GM18511 (cell line): ENCODE measurements around the gene ZNF609.

Experiments used
- ATAC-seq: cut with Tn5 transposase; IDR thresholded peaks from one replicate; pipeline ENCODE4 v1.9.1; 2021; ENCODE audit warnings: mild to moderate bottlenecking, moderate library complexity; ENCODE audit not compliant: unreplicated experiment

Gene ZNF609

DNA sequence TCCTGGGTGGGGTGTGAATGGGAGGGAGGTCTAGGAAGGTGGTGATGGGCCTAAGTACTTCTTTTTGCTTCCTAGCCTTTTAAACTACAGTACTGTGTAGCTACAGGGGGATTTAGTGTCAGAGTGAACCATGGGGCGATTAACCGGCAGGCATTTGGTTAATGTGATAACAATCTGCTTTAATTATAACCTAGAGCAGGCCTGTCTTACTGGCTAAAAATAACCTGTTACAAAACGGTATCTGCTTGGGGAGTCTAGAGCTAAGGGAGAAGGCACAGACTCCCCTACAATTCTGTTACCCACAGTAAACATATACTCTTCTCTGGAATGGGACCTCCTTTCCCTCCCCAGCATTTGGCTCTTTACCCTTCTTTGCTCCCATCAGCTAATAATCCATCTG, 229.6 kb downstream of the ZNF609 start:
- no peak for ATAC-seq

DNA sequence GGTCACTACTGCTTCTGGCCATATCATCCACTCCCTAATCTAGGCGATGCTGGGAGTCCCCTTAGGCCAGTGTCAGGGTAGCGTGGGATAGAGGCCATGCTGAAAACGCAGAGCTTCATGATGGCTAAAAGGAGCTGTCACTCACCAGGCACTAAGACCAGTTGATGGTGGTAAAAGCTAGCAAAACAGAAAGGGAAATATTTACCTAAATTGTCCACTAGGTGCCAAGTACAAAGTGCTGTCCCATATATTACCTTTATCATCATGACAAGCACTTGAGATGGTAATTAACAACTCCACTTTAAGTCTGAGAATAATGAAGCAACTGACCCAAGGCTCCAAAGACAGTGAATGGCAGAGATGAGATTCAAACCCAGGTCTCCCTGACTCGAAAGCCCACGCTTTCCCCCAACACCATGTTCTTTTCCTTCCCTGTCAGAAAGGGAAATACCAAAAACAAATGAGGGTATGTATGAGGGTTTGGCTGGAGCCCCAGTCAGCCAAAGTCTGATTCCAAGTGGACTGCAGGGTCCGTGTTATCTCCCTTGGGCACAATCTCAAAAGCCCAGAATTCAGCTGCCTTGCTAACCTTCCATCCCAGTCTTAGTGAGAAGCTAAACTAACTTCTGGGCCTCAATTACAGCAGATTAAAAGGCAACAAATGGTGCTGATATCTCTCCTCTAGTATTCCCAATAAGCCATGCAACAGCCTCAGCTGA, 230.4 kb downstream of the ZNF609 start:
- ATAC-seq: no peak

DNA sequence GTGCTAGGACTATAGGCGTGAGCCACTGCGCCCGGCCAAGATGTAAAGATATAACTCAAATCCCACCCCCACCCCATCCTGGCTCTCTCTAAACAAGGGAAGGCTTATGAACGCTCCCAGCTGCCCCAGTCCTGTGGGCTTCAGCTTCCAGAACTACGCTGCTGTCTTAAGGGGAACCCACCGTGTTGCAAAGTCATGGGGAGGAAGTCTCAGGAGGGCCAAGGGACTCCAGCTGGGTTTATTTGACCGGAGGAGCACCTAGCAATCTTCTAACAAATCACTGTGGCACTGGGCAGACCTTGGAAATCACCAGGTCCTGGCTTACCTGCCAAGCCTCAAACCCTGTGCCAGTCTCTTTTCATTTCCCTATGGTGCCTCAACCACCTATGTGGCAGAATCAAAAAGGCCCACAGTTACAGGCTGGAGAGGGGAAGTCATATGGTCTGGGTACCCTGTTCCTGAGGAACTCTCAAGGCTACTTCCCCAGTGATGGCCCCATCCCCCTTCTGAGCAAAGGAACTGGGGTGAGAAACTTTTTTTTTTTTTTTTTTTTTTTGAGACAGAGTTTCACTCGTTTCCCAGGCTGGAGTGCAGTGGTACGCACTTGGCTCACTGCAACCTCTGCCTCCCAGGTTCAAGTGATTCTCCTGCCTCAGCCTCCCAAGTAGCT, 231.7 kb downstream of the ZNF609 start:
- ATAC-seq: no peak

DNA sequence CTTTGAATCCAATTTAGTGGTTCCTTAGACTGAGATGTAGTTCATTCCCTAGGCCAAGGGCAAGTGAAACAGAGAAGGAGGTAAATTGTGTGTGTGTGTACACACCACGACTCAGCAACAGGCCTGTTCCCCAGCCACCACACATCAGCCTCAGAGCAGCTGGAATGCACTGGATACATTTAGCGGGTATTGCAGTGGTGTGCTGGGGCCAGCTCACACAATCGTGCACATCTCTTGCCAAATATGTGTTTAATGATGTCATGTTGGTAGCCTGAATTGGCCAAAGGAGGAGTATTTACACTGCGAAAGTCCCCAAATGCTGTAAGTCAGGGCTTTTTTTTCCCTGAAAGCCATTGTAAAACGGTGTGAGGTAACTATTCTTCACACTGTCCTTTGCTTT, 232.8 kb downstream of the ZNF609 start:
- no peak for ATAC-seq

DNA sequence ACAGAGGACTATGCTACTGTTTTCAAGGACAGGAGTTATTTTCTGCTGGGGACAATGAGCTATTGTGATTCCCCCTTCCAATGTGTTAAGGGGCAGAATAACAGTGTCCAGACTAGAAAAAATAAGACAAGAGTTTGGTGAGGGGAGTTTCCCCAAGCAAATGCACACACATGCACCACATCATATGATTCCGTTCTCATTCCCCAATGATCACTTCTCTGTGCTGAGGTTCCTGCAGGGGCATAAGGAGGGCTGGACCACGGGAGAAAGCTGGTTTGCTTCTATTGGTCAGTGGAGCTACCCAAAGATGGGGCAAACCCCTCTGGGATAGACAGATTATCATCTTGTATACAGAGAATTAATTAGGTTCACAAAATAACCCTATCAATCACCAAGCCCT, 234.4 kb downstream of the ZNF609 start:
- ATAC-seq: no peak

DNA sequence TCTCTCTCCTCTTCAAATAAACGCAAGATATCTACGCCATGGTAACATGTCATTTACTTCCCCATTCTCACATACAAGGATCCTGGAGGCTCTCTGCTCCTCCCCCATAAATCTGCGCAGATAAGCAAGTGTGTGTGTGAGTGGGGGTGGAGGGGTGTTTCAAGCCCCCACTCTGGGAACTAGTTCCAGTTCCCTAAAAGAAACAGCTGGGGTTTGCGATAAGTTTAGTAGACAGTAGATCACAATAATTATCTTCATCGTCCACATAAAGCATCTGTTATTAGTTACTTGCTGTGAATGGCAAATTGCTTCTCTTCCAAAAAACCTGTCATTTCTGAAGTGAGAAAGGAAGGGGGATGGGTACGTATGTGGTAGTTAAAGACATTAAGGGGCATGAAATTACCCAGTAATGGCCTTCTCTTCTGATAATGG, 235.2 kb downstream of the ZNF609 start:
- ATAC-seq: no peak

DNA sequence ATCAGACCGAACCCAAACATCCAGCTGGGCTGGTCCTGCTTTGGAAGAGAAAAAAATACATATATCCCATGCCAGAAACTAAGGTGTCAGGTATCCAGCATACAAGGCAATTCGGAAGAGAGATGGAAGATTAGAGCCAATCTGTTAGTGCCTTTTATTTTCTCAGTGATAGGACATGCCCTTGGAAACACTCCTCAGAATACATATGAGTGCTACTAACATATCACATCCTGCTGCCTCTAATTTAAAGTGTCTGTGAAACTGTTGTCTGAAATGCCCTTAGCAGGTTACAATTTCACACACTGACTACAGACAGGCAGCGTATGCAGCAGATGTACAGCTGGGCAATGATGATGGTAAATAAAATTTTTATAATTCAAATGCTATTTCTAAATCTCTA, 236.1 kb downstream of the ZNF609 start:
- no peak for ATAC-seq

DNA sequence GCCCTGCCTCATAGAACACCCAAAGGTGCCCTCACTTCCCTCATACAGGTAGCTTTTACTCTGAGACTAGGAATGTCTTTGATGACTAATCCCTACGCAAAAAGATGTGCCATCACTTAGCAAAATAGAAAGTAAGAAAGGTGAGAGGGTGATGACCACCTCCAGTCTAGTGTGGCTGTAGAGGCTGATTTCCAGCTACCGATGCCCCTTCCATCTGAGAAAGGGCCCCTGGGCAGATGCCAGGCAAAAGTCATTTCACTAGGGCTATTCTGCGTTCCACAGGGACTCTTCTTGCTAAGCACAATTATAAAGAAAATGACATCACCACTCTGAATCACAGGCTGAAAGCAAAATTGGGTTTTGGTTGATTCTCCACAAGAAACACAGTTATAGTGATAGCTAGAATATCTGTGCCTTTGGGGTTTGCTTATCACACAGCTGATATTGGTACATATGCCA, 237.6 kb downstream of the ZNF609 start:
- no peak for ATAC-seq

DNA sequence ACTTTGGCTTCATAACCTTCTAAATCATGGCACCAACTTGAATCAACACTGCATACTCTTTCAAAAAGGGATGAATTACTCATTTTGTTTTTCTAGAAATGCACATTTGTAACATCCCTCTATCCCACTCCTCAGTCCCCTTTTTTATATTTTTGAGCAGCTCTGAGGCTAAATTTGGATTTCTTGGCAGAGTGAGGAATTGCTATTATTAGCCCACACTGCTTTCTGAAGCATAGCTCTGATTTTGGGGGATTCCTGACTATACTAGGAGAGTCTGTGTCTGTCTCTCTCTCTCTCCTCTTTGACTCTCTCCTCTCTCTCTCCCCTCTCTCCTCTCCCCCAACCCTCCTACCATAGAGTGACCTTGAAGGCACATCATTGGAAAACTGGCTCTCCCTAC, 238.4 kb downstream of the ZNF609 start:
- no peak for ATAC-seq

DNA sequence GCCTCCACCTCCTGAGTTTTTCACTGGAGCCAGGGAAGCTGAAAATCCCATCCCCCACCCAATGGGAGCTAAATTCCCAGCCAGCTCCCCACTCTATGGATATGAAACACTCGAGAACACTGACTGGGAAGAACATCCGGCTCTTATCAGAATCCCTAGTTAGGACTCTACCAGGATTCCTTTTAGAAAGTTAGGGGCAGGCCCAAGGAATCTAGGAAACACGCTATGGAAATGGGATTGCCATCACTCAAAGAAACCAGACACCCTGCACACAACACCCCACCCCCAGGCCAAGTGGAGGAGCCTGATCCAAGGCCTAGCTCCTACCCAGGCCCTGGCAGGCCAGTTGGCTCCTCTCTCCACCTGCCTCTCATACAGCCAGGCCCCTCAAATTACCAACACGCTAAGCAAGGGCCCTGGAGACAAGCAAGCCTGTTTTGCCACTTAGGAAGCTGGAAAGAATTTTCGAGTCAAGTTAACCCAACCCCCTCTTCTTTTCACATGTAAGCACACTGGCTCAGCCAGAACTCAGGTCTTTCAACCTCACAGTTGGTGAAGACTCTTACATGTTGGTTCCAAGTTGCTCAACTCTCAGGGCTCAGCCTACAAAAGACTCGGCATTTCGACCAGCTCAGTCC, 239.5 kb downstream of the ZNF609 start:
- ATAC-seq: no peak

DNA sequence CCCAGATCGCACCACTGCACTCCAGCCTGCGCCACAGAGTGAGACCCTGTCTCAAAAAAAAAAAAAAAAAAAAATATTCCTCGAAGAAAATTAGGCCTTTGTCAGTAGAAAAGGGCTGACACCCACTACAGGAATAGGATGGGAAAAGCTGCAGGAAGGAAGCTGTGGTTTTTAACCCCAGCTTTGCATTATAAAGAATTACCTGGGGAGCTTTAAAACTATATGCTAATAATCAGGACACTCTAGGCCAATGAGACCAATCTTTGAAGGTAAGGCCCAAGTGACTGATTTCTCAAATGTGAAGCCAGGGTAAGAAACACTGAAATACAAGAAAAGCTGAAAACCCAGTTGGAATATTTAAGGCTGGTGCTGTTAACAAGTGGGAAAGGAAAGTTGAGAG, 240.7 kb downstream of the ZNF609 start:
- ATAC-seq: no peak

DNA sequence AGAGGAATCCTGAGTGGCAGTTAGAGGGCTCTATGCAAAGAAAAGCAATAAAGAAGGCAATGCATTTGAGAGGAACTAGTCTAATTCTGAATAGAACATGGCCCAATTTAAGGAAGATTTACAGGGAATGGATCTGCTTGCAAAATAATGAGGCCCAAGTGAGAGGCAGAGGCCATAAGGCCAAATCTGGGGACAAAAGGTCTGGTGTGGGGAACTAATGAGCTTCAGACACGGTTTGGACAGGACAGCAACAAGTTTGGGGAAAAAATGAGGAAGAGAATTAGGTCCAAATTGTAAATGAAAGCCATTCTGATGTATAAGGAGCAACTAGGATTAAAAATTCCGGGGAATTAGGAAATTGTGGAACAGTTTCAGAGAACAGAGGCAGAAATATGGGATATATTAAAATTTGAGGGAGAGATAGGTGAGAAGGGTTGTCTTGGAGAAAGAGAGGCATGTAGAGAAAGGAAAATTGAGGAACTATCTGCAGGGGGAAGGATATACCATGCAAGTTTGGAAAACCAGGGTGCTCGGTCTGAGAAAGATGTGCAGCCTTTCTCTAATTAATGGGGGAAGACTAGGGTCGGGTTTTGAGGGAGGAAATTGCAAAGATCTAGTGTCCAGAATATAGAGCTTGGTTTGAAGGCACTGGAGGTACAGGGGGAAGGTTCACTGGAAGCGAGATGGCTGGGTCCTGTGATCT, 241.3 kb downstream of the ZNF609 start:
- ATAC-seq: no peak

DNA sequence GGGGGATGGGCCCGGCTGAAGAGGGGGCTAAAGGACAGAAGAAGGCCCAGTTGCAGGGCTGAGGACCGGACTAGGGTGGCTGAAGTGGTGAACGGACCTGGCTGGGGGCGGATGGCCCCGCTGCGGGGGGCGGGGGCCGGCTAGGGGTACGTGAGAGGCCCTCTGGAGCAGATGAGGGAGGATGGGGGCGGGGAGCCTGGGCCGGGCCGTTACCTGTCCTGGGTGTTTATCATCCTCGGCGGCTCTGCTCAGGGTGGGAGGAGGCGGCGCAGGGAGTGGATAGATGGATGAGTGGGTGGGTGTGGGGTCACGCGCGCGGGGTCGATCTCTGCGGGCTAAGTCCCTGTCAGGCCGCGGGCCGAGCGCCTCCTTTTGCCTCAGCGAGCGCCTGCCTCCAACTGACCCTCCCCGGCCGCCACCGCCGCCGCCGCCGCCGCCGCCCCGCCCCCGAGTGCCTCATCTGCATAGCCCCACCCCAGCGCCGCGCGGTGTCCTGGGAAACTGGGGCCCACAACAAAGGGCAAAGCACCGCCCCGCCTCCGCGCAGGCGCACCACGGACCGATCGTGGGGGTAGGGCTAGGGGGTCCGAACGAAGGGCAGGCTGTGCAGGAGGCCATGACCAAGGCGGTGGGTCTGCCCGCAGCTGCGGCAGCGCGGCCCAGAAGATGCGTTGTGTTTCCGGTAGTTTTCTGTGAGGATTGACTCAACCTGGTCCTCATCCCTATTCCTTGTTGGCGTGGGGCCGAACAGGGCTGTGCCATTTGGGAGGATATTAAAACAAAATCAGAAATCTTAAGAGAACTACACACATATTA, 242.6 kb downstream of the ZNF609 start:
- ATAC-seq: peak; percentile 86

DNA sequence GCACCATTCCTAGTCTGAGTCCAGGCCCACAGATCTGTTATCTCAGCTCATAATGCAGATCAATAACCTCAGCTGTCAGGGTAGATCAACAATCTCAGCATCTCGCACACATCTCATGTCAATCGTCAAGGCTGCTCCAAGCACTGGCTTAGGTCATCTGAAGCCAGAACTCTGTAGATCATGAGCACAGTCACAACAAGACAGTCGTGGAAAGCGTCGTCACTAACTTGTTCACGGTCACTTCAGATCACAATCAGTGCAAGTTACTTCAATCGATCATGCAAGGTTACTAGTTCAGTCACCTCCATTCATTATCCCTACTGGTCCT, 243.2 kb downstream of the ZNF609 start:
- ATAC-seq: no peak

DNA sequence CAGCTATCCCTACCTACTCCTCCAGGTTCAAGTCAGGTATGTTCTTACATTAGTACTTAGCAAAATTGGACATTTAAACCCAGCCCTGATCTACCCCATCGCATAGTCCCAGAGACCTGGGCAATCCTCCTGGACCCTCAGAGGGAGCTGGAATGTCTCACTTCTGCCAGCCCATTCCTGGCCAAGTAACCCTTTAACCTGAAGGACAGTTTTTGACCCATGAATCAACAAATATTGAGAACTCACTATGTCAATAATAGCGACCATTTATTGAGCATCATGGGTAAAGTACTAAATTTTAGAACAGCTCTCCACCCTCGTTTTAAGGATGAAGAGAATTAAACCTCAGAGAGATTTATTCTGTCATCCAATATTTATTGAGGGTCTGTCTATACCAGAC, 244.6 kb downstream of the ZNF609 start:
- no peak for ATAC-seq

DNA sequence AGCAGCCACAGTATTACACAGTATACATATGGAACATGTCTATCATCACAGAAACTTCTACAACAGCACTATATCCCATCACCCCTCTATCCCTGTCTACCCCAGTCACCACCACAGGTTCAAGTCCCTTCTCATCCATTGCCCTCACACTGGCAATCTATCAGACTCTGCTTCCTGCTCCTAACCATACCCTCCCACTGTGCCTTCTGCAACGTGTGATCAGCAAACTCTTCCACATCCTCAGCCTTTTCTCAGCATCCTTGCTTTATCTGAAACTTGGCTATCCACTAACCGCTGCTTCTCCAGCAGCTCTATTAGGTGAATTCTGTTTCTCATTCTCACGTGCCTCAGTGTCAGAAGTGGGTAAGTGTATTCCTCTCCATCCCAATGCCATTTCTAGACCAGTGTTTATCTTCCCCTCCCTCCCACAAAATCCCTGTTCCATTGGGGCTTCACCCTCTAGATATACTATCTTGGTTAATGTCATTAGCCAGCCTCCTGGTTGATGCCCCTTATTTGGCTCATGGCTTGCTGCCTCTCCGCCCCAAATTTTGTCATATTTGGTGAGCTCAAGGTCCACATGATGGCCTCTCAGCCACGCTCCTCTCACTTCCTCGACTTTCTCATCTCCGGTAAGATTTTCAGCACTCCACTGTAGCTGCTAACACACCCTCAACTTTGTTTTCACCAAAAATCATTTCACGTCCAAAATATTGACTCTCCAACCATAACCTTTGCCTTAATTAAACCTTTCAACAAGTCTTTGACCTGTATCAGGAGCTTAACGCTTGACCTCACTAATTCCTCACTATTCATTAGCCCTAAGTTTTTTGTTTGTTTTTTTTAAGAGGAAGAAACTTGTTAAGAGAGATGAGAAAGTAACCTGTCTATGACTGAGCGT, 245.9 kb downstream of the ZNF609 start:
- no peak for ATAC-seq

DNA sequence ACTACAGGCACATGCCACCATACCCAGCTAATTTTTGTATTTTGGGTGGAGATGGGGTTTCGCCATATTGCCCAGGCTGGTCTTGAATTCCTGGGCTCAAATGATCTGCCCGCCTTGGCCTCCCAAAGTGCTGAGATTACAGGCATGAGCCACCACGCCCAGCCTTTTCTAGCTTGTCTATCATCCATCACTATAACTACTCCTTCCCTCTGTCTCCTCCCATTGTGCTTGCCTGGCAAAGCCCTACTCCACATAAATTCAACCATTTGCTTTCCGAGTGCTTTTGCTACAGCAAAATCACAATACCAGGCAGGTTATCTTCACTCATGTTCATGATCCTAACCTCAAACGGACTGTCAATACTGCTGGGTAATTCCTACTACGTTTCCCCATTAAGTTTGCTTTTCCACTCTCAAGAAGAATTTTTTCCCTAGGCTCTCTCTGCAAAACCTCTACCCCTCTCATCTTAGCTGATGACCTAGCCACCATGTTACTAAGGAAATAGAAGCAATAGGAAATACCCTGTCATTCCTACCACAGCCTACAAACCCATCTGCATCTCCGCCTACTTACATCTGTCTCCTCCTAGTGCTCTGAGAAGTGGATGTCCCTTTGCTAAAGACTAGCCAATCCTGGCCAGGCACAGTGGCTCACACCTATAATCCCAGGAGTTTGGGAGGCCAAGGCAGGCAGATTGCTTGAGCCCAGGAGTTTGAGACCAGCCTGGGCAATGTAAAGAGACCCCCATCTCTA, 250.5 kb downstream of the ZNF609 start:
- no peak for ATAC-seq

DNA sequence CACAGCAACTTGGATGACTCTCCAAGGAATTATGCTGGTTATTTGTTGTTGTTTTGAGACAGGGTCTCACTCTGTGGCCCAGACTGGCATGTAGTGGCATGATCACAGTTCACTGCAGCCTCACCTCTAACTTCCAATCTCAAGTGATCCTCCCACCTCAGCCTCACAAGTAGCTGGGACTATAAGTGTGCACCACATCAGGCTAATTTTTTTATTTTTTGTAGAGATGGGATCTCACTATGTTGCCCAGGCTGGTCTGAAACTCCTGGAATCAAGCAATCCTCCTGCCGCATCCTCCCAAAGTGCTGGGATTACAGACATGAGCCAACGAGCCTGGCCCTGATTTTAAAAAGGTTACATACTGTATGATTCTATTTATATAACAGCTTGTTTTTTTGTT, 252.0 kb downstream of the ZNF609 start:
- no peak for ATAC-seq

DNA sequence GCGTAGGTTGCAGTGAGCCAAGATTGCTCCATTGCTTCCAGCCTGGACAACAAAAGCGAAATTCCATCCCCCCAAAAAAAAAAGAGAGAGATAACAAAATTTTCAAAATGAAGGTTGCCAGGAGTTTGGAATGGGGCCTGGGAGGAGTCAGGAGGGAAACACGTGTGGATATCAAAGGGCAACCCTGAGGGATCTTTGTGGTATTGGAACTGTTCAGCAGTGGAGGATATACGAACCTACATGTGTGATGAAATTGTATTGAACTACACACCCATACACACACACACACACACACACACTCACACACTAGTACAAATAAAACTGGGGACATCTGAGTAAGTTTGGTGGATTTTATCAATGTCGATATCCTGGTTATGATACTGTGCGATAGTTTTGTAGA, 253.2 kb downstream of the ZNF609 start:
- ATAC-seq: no peak
